Measurements from ENCODE around the gene VPS51. TPM values are rescaled to one million over a fixed set of nuclear protein-coding genes. Genes with fewer than 3 reads are reported as not detected.

Gene VPS51
- total RNA-seq, 4 donors from 2014 or later: 193 to 544 (median 439) TPM

GRCh38 chr11:65095427-65095826 lies 587 bp upstream of the VPS51 start:
- no peak for DNase-seq (ENCODE audit: low spot score in 2 of 2)
- Histone ChIP-seq H3K27me3 (no peaks in the 10 kb centered on the region), H3K4me3 (peak overlapping the region; percentile 90 to 94 (median 92)), H3K9me3 (no peaks in the 10 kb centered on the region), H3K27ac (peak overlapping the region in 2 of 4 donors; percentile 92 to 93), H3K36me3 (peaks cover 0 to 11% (median 0%) of the 10 kb centered on the region in 3 donors), H3K4me1 (peaks cover 0 to 33% (median 12%) of the 10 kb centered on the region in 4 donors)
- WGBS, 2 donors: 78 to 80% methylated on average over 22 of the region's 22 CpGs
- TF ChIP-seq CTCF (IDR thresholded peaks at IDR 0.05): no peak
- no peak for TF ChIP-seq POLR2A (IDR thresholded peaks at IDR 0.05)

- Histone ChIP-seq H3K4me3 (peak overlapping the region; percentile 90 to 94 (median 92)), H3K4me1 (peaks cover 0 to 35% (median 12%) of the 10 kb centered on the region in 4 donors), H3K27me3 (no peaks in the 10 kb centered on the region), H3K9me3 (no peaks in the 10 kb centered on the region), H3K36me3 (peaks cover 0 to 11% (median 0%) of the 10 kb centered on the region in 3 donors), H3K27ac (peak overlapping the region in 3 of 4 donors; percentile 92 to 95 (median 93))
- TF ChIP-seq EP300 (IDR thresholded peaks at IDR 0.05) (no peak), POLR2A (IDR thresholded peaks at IDR 0.05) (no peak), CTCF (IDR thresholded peaks at IDR 0.05) (no peak)
- WGBS, 2 donors: 33 to 42% methylated on average over 8 of the region's 8 CpGs
- no peak for DNase-seq (ENCODE audit: low spot score in 2 of 2)
Observed at GRCh38 chr11:65096926-65097325, 912 bp downstream of the VPS51 start.

GRCh38 chr11:65100674-65101350 lies 4.8 kb downstream of the VPS51 start:
- H3K4me1 ChIP-seq: peaks cover 0 to 41% (median 10%) of the 10 kb centered on the region in 4 donors
- WGBS, 2 donors: 87 to 88% methylated on average over 6 of the region's 6 CpGs
- no peak for DNase-seq (ENCODE audit: low spot score in 2 of 2)
- no peak overlapping the region for H3K4me3 ChIP-seq
- H3K27ac ChIP-seq: no peak overlapping the region
- H3K9me3 ChIP-seq: no peaks in the 10 kb centered on the region
- no peak for TF ChIP-seq EP300 (IDR thresholded peaks at IDR 0.05)
- no peak for TF ChIP-seq CTCF (IDR thresholded peaks at IDR 0.05)
- TF ChIP-seq POLR2A (IDR thresholded peaks at IDR 0.05): no peak
- peaks cover 0 to 27% (median 0%) of the 10 kb centered on the region in 3 donors for H3K36me3 ChIP-seq
- H3K27me3 ChIP-seq: no peaks in the 10 kb centered on the region

GRCh38 chr11:65102142-65103095 lies 6.4 kb downstream of the VPS51 start:
- no peak for TF ChIP-seq EP300 (IDR thresholded peaks at IDR 0.05)
- no peak for TF ChIP-seq CTCF (IDR thresholded peaks at IDR 0.05)
- TF ChIP-seq POLR2A (IDR thresholded peaks at IDR 0.05): no peak
- H3K4me1 ChIP-seq: peaks cover 0 to 32% (median 2%) of the 10 kb centered on the region in 4 donors
- H3K36me3 ChIP-seq: peaks cover 0 to 32% (median 0%) of the 10 kb centered on the region in 3 donors
- no peak overlapping the region for H3K27ac ChIP-seq
- no peaks in the 10 kb centered on the region for H3K9me3 ChIP-seq
- H3K4me3 ChIP-seq: no peak overlapping the region
- DNase-seq (ENCODE audit: low spot score in 2 of 2): no peak
- no peaks in the 10 kb centered on the region for H3K27me3 ChIP-seq
- WGBS, 2 donors: 65 to 68% methylated on average over 8 of the region's 8 CpGs

Measured in tibial nerve (tissue), 4 donors.